Measurements from ENCODE around the gene UBXN4. TPM values are rescaled to one million over a fixed set of nuclear protein-coding genes. Genes with fewer than 3 reads are reported as not detected.
"Not testable (repeated sequence)": the region's sequence is repeated elsewhere in the genome, so short reads cannot be mapped to it uniquely, and the experiment has no call there.

The UBXN4 gene
- polyA plus RNA-seq, 1 of the 3 experiments (the other 2 are of a cell fraction) = 32.7 TPM

GRCh38 chr2:135703300-135703699, 38.4 kb upstream of the UBXN4 start:
- Histone ChIP-seq H3K4me1 (ENCODE audit: control insufficient read depth in 1 of 2, insufficient read depth in 2 of 2, low read depth in 1 of 2, low read length in 1 of 2) (no peaks in the 10 kb centered on the region), H3K27me3 (ENCODE audit: insufficient read depth) (no peaks in the 10 kb centered on the region), H3K4me3 (ENCODE audit: low read depth in 2 of 2, low read length in 1 of 2) (no peak overlapping the region), H3K9me2 (no peaks in the 10 kb centered on the region), H2AFZ (ENCODE audit: low read depth) (no peak overlapping the region), H4K20me1 (ENCODE audit: insufficient read depth) (no peaks in the 10 kb centered on the region), H3K9ac (no peak overlapping the region), H3K36me3 (replicated peaks in 1 of 2; ENCODE audit: control insufficient read depth in 1 of 2, insufficient read depth in 2 of 2, low read length in 1 of 2) (peaks cover 0 to 3% of the 10 kb centered on the region in 2 experiments), H3K9me3 (no peaks in the 10 kb centered on the region), H3K27ac (ENCODE audit: low read depth in 2 of 2, low read length in 1 of 2) (no peak overlapping the region), H3K79me2 (ENCODE audit: insufficient read depth) (no peaks in the 10 kb centered on the region), H3K4me2 (no peak overlapping the region), H3F3A (replicated peaks; ENCODE audit: insufficient read depth) (peaks cover 6% of the 10 kb centered on the region)
- DNase-seq = no peak
- TF ChIP-seq RFX5 (IDR thresholded peaks at IDR 0.05; ENCODE audit: low read length) (no peak), USF1 (IDR thresholded peaks at IDR 0.05; ENCODE audit: borderline replicate concordance, low read depth) (no peak), ZBTB33 (IDR thresholded peaks at IDR 0.05; ENCODE audit: borderline replicate concordance, low read depth) (no peak), TEAD4 (IDR thresholded peaks at IDR 0.05; ENCODE audit: borderline replicate concordance, insufficient read depth) (no peak), POLR2AphosphoS5 (IDR thresholded peaks at IDR 0.05; ENCODE audit: low read depth, low read length) (no peak), IRF3 (IDR thresholded peaks at IDR 0.05; ENCODE audit: low read depth, low read length) (no peak), USF2 (IDR thresholded peaks at IDR 0.05; ENCODE audit: borderline replicate concordance, low read depth, low read length) (no peak), ELF1 (IDR thresholded peaks at IDR 0.05) (no peak), MEF2A (IDR thresholded peaks at IDR 0.05; ENCODE audit: borderline replicate concordance, low read depth) (no peak), PBX3 (IDR thresholded peaks at IDR 0.05) (no peak)
- CTCF ChIA-PET = interaction anchor here (1.1 to 2.6 kb wide), 2 partner anchors 699 to 714 kb away, joined by 6 to 9 read pairs; no protein-coding TSS in a partner anchor
- 90% methylated on average over 1 of the region's 1 CpG for WGBS (ENCODE audit: low lambda C conversion rate)
- POLR2A ChIA-PET = no interaction called here

GRCh38 chr2:135704075-135704474, 37.6 kb upstream of the UBXN4 start:
- H3K79me2 ChIP-seq (ENCODE audit: insufficient read depth); H2AFZ ChIP-seq (ENCODE audit: low read depth); H3K9me2 ChIP-seq; H3K4me3 ChIP-seq (ENCODE audit: low read depth in 2 of 2, low read length in 1 of 2); H3K4me1 ChIP-seq (ENCODE audit: control insufficient read depth in 1 of 2, insufficient read depth in 2 of 2, low read depth in 1 of 2, low read length in 1 of 2); H3K9me3 ChIP-seq; H4K20me1 ChIP-seq (ENCODE audit: insufficient read depth); H3K27me3 ChIP-seq (ENCODE audit: insufficient read depth); DNase-seq; H3K27ac ChIP-seq (ENCODE audit: low read depth in 2 of 2, low read length in 1 of 2); H3K9ac ChIP-seq; H3K4me2 ChIP-seq; H3K36me3 ChIP-seq (replicated peaks in 1 of 2; ENCODE audit: control insufficient read depth in 1 of 2, insufficient read depth in 2 of 2, low read length in 1 of 2); H3F3A ChIP-seq (replicated peaks; ENCODE audit: insufficient read depth): not testable (repeated sequence)
- 92% methylated on average over 5 of the region's 5 CpGs for WGBS (ENCODE audit: low lambda C conversion rate)
- ChIA-PET POLR2A (interaction anchor here (0.6 kb wide), 1 partner anchor 169 kb away, joined by 4 read pairs; no protein-coding TSS in a partner anchor), CTCF (interaction anchor here (1.1 to 2.6 kb wide), 2 partner anchors 700 to 715 kb away, joined by 6 to 9 read pairs; no protein-coding TSS in a partner anchor)
